ENCODE results near the gene ZNRF3.

- TF ChIP-seq EZH2 (IDR thresholded peaks at IDR 0.05; ENCODE audit: low read length, unreplicated experiment) (no peak), CTCF (conservative IDR thresholded peaks at IDR 0.05; ENCODE audit: low read depth, low read length) (no peak), EZH2phosphoT487 (IDR thresholded peaks at IDR 0.05; ENCODE audit: borderline replicate concordance, low read length) (no peak)
Observed at GRCh38 chr22:28999919-29000556, 116.7 kb downstream of the ZNRF3 start.
